Omental fat pad (tissue), 4 donors: ENCODE data around the gene GPC3. TPM values are rescaled to one million over a fixed set of nuclear protein-coding genes. Genes with fewer than 3 reads are reported as not detected.

Experiments
- ATAC-seq: fragments of 150-250 bp; one replicate; pipeline ENCODE4 v1.9.1; 2016; ENCODE audit warnings: mild to moderate bottlenecking, moderate library complexity; ENCODE audit not compliant: low FRiP score
- DNase-seq: peaks from one replicate; pipeline ENCODE4 v3.0.0-alpha.2; 2019; ENCODE audit warnings: low spot score
- CTCF ChIP-seq, 3 donors: fragments of 450-650 bp; IDR thresholded peaks; one replicate each; pipeline ENCODE4 v1.5.1; 2016 to 2017; ENCODE audit warnings: antibody characterized with exemption in 3 of 3, mild to moderate bottlenecking in 3 of 3, moderate library complexity in 2 of 3
- total RNA-seq, 4 donors: library from RNA; depleted of rRNA; stranded (reverse); fragments of >200 nt; gene quantifications; one replicate each; pipeline ENCODE4 v1.1.0, GENCODE V29; 2016

Gene GPC3
- total RNA-seq, 4 donors from 2014 or later: 48.9 to 146 (median 77.1) TPM

- DNase-seq (no peak), ATAC-seq (no peak)
- no peak for TF ChIP-seq CTCF (IDR thresholded peaks at IDR 0.05)
Measured at GRCh38 chrX:133689997-133690599, 295.3 kb downstream of the GPC3 start.

DNA sequence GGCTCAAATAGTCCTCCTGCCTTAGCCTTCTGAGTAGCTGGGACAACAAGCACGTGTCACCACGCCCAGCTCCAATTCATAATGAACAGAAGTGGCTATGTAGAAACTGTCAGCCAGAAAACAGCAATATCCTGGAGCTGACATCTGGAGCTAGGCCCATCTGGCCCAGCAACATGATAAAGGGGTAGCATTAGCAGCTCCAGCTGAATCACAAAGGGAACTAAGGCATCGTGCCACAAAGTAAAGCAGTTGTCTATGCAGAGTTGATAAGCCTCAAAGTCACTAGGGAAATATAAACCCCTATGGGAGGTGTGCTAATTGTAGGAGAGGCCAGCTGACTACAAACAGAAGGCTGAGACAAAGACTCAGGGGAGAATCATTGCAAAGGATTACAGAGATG, 299.6 kb downstream of the GPC3 start:
- no peak for ATAC-seq
- TF ChIP-seq CTCF (IDR thresholded peaks at IDR 0.05): no peak
- no peak for DNase-seq

- ATAC-seq: no peak
- no peak for TF ChIP-seq CTCF (IDR thresholded peaks at IDR 0.05)
- no peak for DNase-seq
Measured at GRCh38 chrX:133681897-133682296, 303.5 kb downstream of the GPC3 start.

GRCh38 chrX:133681421-133681820, 304.0 kb downstream of the GPC3 start:
- no peak for TF ChIP-seq CTCF (IDR thresholded peaks at IDR 0.05)
- no peak for ATAC-seq

DNA sequence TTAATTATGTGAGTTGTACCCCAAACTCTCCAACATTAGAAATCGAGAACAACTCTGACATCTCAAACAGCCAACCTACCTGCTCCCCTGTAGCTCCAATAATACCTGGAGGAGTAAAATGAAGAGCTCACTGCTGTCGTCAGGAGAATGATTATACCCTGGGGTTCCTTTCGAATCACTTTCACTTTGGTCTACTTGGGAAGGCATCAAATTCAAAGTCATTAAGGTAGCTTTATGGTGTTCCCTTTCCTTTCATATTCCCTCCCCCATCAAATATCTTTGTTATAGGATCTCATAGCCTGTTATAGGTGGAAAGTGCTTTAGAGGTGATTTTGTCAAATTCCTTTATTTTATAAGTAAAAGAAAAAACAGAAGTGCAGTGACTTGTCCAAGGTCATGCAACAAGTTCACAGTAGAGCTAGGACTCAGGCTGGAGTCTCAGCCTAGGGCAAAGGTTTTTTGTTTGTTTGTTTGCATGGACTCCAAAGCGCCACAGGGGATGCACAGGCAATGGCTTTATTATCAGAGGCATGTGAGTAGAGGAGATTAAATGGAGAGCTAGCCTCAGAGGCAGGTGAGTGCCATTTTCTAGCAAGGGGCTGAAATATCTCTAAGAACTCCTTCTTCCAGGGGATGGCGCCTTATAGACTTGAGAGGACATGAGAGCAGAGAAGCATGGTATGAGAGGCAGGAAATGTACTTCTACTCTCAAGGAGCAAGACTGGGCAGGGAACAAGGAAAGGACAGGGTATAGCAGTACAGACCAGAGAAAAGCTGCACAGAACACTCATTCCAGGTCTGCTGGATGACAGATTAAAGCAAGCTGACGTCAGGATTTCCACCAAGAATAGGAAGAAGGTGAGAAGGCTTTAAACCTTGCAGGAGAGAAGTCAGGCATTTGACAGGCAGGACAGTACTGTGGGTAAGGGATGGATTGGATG, 308.0 kb downstream of the GPC3 start:
- ATAC-seq (no peak), DNase-seq (no peak)
- TF ChIP-seq CTCF (IDR thresholded peaks at IDR 0.05): no peak

More at GRCh38 chrX:133681421-133681820, 304.0 kb downstream of the GPC3 start:
- no peak for DNase-seq

DNA sequence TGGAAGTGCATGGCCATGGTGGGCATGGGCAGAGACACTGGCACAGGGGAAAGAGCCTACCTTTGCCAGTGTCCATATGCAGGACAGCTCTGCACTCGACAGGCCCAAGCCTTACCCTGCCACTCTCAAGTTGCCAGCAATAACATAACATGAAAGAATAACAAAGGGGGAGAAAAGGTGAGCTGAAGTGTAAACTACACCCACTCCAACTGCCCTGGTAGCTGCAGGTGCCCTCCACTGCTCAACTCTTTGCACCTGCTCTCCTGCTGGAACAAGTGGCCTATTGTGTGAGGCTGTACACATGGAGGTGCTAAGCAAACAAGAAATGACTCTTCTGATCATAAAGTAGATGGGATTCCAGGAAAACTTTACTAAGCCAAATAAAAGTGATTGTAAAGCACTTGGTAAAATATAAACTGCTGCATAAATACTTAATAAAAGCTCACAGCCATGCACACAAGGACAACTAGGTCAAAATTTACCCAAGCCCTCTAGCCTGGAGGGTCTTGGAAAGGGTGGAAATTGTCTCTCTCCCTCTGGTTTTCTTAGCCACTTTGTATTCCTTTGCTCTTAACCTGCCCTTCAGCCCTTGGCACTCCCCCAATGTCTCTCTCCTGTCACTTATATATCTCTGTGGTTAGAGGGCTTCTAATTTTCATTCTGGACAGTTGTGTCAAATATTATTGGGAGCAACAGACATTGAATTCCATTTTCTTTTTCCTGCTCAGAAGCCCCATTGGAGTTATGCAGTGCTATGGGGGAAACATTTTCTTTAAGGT, 308.9 kb downstream of the GPC3 start:
- ATAC-seq (no peak), DNase-seq (no peak)
- no peak for TF ChIP-seq CTCF (IDR thresholded peaks at IDR 0.05)
